ENCODE measurements around the gene RAB43.

The RAB43 gene

DNA sequence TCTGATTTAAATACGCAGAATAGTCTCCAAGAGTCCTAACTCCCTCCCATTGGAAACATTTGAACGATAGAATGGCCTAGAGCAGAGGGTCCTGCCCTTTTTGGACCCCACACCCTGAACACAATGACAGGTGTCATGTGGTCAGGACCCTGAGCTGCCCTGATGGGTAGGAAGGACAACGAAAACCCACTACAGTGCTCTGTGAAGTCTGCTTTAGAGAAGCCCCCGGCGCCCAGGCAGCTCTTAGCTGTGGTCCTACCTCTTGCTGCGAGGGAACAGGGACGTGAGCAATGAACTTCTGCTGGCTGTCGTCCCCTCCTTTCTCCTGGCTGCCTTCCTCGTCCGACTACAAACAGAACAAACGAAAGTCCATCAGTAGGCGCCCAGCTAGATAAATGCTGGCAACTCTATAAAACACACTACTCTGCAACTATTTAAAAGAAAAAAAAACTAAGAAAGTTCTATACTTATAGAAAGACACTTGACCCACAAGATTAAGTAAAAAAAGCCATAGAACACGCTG is 8.7 kb upstream of the RAB43 start:
- Mint-ChIP-seq H3K4me1 (peaks cover 15% of the 10 kb centered on the region), H3K27ac (no peak overlapping the region), H3K9me3 (no peaks in the 10 kb centered on the region), H3K36me3 (peaks cover 75% of the 10 kb centered on the region), H3K4me3 (no peak overlapping the region)
- DNase-seq (ENCODE audit: low spot score in 2 of 2), result no peak
- ATAC-seq, result no peak

DNA sequence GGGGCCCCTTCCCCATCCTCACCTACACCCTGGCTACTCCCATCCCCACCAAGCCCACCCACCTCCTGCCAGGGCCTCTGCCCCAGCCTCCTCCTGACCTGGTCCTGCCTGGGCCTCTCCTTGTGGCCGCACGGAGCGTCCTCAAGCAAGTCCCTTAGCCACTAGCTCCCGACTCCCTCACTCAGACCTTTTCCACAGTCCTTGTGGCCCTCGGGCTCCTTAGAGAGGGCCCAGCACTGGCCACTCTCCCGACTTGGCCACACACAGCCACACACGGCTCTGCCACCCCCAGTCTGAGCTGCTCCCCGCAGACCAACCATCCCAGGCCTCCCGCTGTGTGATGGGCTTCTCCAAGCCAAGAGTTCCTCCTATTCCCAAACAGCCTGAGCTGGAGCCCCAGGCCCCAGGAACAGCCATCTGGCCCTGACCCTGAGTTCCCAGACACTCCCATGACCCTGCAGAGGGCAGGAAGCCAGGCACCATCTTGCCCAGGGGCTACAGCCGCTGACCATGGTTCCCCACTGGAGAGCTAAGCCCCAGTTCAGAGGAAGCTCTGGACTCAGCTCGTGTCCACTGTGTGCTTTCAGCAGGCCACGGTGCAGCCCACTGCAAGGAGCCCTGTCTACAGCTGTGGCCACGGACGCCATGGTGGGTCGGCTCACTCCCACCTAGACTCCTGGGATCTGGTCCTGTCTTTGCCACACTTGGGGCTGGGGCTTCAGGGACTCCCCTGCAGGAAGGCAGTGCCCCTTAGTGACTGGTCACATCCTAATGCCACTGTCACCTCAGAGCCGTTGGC is 7.0 kb upstream of the RAB43 start:
- Mint-ChIP-seq H3K9me3 (no peaks in the 10 kb centered on the region), H3K4me1 (peaks cover 9% of the 10 kb centered on the region), H3K27ac (peak overlapping the region; percentile 32), H3K36me3 (peaks cover 57% of the 10 kb centered on the region), H3K4me3 (no peak overlapping the region)
- ATAC-seq, result peak; percentile 6
- DNase-seq (ENCODE audit: low spot score in 2 of 2), result no peak

DNA sequence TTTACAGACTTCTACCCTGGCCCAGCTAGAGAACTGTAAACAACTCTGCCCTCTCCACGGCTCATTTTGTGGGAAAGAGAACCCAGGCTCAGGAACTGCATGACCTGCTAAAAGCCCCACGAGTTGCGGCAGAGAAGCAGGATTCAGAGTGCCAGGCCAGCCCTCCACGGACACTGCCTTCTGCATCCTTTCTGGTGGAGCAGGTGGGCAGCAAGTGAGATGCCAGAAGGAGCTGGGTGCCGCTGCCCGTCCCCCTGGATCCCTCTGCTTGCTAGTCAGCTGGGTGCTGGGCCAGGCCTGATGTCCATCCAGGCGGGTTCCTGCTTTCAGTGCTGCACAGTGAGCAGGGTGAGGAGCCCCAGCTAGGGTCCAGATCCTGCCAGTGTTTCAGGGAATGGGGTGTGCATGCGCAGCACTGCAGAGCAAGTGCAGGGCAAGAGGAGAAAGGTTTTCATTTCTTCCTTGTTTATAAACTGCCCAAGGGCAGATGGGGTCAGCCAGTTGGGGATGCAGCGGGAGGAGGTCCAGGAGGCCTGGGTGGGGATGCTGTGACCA is 5.2 kb upstream of the RAB43 start:
- DNase-seq (ENCODE audit: low spot score in 2 of 2) (no peak), ATAC-seq (no peak)
- Mint-ChIP-seq H3K4me3 (no peak overlapping the region), H3K36me3 (peaks cover 44% of the 10 kb centered on the region), H3K27ac (peak overlapping the region; percentile 88), H3K4me1 (peaks cover 14% of the 10 kb centered on the region), H3K9me3 (no peaks in the 10 kb centered on the region)

DNA sequence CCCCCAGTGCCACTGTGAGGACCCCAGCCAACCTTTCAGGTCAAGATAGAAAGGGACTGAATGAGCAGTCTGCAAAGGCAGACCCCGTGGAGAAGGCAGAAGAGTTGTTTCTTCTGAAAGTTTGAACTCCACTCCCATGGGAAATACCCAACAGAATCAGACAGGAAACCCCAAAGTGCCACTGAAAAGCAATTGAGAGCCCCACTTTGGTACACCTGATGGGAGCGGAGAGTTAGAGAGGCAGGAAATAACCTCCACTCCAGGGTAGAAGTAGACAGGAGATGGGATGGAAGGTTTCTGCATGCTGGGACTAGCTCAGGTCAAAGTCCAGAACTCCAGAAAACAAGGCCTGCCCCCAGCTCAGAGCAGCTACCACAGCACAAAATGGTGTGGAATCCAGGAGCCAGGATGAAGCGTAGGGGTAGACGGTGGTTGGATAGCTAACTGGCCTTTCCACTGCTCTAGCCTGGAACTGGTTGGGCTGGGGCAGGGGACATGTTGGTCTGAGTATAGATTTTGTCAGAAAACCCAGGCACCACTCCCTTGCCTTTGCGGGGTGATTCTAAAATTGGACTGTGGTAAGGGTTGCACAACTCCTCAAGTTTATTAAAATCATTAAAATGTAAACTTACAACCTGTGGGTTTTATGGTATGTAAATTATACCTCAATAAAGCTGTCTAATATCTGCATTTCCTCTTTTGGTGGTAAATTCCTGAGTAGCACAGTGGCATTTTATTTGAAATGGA is 1.9 kb upstream of the RAB43 start:
- Mint-ChIP-seq H3K9me3 (no peaks in the 10 kb centered on the region), H3K36me3 (peaks cover 32% of the 10 kb centered on the region), H3K4me3 (no peak overlapping the region), H3K4me1 (peaks cover 22% of the 10 kb centered on the region), H3K27ac (peak overlapping the region; percentile 80)
- ATAC-seq (no peak), DNase-seq (ENCODE audit: low spot score in 2 of 2) (no peak)

DNA sequence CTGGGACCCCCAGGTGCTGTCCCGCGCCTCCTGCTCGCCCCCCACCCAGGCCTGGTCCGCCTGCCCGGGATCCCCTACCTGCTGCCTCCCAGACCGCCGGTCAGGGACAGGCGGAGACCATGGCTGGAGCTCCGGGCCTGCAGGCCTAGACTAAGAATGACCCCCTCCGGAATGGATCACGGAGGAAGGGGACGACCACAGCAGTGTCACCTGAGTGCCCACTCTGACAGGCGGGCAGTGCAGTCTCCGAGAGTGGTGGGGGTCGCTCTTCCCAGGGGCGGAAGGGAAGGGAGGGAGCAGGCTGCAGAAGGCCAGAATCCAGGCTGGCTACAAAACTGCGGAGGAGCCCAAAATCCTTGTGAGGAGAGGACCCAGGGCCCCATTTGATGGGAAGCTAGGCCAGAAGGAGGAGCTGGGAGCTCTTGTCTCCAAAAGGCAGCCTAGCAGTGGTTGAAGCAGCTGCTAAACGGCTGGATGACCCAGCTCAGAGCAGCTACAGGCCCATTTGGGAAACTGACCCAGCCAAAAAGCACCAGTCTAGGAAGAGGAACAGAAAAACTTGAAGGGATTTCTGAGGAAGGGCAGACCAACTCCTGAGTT is 908 bp upstream of the RAB43 start:
- DNase-seq (ENCODE audit: low spot score in 2 of 2), result no peak
- Mint-ChIP-seq H3K4me1 (peaks cover 32% of the 10 kb centered on the region), H3K9me3 (no peaks in the 10 kb centered on the region)

DNA sequence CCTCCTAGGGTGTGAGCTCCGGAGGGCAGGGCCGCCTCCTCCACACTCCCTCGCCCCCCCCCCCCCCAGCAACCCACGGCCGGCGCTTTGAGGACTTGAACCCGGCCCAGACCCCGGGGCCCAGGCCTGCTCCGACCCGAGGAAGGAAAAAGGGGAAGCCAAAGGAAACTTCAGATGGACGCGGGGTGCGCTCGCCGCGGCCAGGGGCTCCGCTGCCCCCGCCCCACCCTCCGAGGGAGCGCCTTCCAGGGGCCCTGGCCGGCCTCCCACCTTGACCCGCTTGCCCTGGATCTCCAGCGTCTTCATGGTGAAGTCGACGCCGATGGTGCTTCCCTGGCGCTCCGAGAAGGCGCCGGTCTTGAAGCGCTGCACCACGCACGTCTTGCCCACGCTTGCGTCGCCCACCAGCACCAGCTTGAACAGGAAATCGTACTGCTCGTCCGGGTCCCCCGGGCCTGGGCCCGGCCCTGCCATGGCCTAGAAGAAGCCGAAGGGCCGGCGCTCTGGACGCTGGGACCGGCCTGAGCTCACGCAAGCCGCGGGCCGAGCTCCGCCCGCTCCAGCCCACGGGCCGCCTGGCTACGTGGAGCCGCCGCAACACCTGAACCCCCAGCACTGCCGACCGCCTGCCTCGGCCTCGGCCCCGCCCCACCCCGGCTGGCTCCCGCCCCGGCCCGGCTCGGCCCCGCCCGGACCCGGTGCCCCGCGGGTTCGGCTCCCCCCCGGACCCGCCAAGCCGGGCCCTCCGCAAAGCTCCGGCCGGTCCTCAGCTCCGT is 400 bp downstream of the RAB43 start:
- no peaks in the 10 kb centered on the region for H3K9me3 Mint-ChIP-seq
- H3K27ac Mint-ChIP-seq, result peak overlapping the region; percentile 80
- peak overlapping the region; percentile 77 for H3K4me3 Mint-ChIP-seq
- peaks cover 42% of the 10 kb centered on the region for H3K4me1 Mint-ChIP-seq
- peaks cover 43% of the 10 kb centered on the region for H3K36me3 Mint-ChIP-seq
- peak; percentile 57 for ATAC-seq
- peak; percentile 35 to 82 for DNase-seq (ENCODE audit: low spot score in 2 of 2)

More for the DNA sequence above, 908 bp upstream of the RAB43 start:
- H3K36me3 Mint-ChIP-seq, result peaks cover 33% of the 10 kb centered on the region
- no peak for ATAC-seq
- H3K27ac Mint-ChIP-seq, result peak overlapping the region; percentile 80
- H3K4me3 Mint-ChIP-seq, result peak overlapping the region; percentile 77

DNA sequence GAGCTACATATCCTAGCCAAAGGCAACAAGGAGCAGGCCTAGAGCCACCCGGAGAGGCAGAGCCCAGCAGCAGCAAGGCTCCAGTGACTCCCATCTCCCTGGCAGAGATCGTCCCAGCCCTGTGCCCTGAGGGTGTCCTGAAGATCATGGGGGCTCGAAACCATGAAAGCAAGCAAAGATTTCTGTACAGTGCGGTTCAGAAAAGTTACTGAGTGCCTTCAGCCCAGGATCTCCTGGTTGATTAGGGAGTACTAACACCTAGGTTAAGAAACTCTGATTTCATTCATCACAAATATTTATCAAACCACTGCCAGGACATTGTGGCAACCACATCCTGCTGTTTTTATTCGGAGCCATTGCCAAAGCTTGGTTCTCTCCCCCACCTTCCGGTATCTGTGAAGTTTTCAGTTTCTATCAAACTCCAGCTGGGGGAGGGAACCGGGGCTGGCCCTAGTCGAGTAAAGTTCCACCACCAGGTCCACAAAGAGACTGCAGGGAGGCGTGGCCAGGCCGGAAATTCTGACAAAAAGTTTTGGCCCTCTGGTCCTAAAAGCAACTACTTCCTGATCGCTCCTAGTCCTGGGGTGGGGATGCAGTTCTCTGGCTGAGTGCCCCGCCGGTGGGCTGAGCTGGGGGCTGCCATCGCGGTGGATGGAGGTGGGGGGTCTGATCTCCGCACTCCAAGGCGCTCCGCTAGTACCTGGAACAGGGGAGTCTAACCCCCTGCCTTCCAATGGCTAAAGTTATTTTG is 1.2 kb downstream of the RAB43 start:
- Mint-ChIP-seq H3K27ac (peak overlapping the region; percentile 80), H3K4me1 (peaks cover 45% of the 10 kb centered on the region), H3K36me3 (peaks cover 51% of the 10 kb centered on the region), H3K4me3 (peak overlapping the region; percentile 77), H3K9me3 (no peaks in the 10 kb centered on the region)
- DNase-seq (ENCODE audit: low spot score in 2 of 2) (peak; percentile 65 to 93), ATAC-seq (peak; percentile 85)

DNA sequence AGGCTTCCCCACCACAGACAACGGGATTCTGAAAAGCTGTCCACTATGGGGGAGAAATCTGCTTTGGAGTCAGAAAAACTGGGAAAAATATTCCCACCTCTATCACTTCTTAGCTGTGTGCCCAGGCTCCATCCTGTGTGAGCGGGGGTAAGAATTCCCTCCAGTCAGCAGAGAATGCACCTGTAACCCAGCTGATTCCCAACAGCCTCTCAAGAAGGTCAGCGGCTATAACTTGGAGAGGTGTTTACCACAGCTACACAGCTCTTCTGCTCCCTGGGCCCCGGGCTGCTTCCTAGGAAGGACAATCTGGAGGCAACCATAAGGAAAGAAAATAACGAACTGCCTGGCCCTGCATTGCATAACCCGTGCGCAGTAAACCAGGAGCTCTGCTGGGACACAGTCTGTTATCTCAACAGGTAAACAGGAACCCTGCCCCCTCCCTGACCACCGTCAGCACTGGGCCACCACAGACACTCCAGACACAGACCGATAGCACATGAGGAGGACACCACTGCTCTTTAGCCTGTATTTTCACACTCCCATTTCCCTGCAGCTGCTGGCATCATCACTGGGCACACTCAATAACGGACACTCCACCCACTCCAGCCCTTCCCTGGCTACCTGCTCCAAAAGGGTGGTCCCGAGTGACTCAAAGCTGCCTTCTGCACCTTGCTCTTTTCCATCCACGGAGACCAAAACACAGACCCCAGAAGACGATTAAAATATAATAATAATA is 2.1 kb downstream of the RAB43 start:
- no peak for DNase-seq (ENCODE audit: low spot score in 2 of 2)

DNA sequence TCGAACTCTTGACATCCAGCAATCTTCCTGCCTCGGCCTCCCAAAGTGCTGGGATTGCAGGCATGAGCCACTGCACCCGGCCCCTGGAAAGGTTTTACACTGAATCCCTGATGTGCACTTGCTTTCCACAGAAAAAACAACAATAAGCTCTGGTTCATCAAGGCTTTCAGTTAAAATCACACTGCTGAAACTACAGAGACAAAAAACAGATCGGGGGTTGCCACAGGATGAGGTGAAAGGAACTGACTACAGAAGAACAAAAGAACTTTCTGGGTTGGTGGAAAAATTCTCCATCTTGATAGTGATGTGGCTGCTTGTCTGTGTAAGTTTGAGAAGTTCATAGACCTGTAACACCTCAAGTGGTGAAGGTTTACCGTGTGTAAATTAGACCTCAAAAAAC is 2.9 kb downstream of the RAB43 start:
- Mint-ChIP-seq H3K9me3 (no peaks in the 10 kb centered on the region), H3K27ac (peak overlapping the region; percentile 80), H3K4me3 (peak overlapping the region; percentile 77), H3K36me3 (peaks cover 68% of the 10 kb centered on the region), H3K4me1 (peaks cover 56% of the 10 kb centered on the region)
- DNase-seq (ENCODE audit: low spot score in 2 of 2) (no peak), ATAC-seq (no peak)

More for the DNA sequence above, 2.1 kb downstream of the RAB43 start:
- Mint-ChIP-seq H3K4me1 (peaks cover 51% of the 10 kb centered on the region), H3K9me3 (no peaks in the 10 kb centered on the region), H3K27ac (peak overlapping the region; percentile 80), H3K4me3 (peak overlapping the region; percentile 77), H3K36me3 (peaks cover 60% of the 10 kb centered on the region)
- no peak for ATAC-seq

DNA sequence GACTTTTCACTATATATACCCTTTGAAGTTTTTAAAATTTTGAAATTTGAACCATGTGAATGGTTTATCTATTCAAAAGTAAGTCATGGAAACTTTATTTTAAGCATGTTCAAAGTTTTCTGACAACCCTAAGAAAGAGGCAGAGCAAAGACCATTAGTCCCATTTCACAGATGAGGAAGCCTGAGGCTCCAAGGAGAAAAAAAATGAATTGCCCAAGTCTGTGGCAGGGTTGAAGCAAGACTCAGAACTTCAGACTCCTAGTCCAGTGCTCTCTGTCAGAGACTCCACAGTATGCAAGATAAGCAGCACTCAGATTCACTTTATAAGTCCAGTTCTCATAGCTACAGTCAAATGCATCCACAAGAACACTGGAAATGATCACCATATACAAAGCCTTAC is 4.5 kb downstream of the RAB43 start:
- Mint-ChIP-seq H3K36me3 (peaks cover 83% of the 10 kb centered on the region), H3K27ac (peak overlapping the region; percentile 78), H3K4me1 (peaks cover 42% of the 10 kb centered on the region), H3K4me3 (no peak overlapping the region), H3K9me3 (no peaks in the 10 kb centered on the region)
- ATAC-seq (no peak), DNase-seq (ENCODE audit: low spot score in 2 of 2) (no peak)

DNA sequence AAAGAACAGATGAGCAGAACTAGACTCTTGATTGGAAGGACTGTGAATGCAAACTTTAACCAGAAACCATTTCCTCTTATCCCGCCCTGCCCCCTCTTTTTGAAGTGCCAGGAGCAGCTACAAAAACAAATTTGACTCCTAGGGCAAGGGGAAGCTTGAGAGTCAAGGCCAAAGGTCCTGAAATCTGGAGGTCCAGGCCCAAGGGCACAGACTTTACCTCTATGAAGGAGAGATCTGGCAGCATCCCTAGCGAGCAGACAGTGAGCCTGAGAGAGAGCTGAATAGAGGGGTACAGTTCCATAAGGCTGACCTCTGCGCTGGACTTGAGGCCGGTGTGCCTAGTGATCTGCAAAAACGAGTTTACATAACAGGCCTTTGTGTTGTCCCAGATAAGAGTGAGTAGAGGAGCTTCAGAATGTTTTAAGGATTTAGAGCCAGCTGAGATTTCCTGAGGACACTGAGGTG is 5.1 kb downstream of the RAB43 start:
- H3K36me3 Mint-ChIP-seq, result peaks cover 83% of the 10 kb centered on the region
- no peaks in the 10 kb centered on the region for H3K9me3 Mint-ChIP-seq
- DNase-seq (ENCODE audit: low spot score in 2 of 2) (no peak), ATAC-seq (no peak)
- peaks cover 42% of the 10 kb centered on the region for H3K4me1 Mint-ChIP-seq
- H3K4me3 Mint-ChIP-seq, result peak overlapping the region; percentile 32
- H3K27ac Mint-ChIP-seq, result peak overlapping the region; percentile 78

DNA sequence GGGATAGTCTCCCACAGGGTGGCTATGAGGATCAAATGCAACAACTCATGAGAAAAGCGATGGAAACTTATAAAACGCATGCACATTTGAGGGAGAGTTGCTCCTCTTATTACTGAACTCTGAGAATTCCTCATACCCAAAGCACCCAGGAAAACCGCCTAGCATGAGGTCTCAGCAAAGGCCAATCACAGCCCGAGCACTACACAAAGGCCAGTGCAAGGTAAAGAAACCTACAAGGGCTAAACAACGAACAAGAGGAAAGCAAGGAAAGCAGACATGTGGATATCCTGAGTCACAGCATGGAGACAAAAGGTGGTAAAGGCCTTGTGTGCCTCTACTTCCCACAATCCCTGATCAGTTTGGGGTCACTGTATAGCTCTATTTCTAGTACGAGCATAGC is 7.1 kb downstream of the RAB43 start:
- Mint-ChIP-seq H3K4me1 (peaks cover 42% of the 10 kb centered on the region), H3K27ac (peak overlapping the region; percentile 65), H3K9me3 (no peaks in the 10 kb centered on the region), H3K4me3 (no peak overlapping the region), H3K36me3 (peaks cover 93% of the 10 kb centered on the region)
- DNase-seq (ENCODE audit: low spot score in 2 of 2) (no peak), ATAC-seq (no peak)

DNA sequence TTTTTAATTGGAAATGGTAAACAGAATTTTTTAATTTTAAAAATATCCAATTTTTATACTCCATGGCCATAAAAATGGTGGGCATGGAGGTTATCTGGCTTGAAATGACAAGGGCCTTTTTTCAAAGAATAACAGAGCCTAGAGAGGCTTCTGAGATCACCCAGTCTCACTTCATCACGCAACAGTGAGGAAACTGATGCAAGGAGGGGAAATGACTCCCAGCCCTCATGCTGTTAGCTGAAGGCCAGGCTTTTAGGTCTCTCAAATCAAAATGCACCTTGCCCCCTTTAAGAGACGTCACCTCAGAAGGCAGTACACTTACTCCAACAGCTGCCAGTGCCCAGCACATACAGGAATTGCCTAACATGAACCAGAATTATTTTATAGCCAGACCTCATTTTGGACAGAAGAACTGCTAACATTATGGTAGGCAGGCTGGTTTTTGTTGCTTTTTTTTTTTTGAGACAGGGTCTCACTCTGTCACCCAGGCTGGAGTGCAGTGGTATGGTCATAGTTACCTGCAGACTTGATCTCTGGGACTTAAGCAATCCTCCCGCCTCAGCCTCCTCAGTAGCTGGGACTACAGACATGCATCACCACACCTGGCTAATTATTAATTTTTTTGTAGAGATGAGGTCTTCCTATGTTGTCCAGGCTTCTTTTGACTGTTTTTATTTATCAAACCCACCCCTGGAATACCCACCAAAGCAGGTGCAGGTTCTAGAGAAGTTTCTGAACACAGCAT is 9.1 kb downstream of the RAB43 start:
- peaks cover 91% of the 10 kb centered on the region for H3K36me3 Mint-ChIP-seq
- no peaks in the 10 kb centered on the region for H3K9me3 Mint-ChIP-seq
- peaks cover 32% of the 10 kb centered on the region for H3K4me1 Mint-ChIP-seq
- no peak for DNase-seq (ENCODE audit: low spot score in 2 of 2)
- peak overlapping the region; percentile 40 for H3K27ac Mint-ChIP-seq
- peak; percentile 67 for ATAC-seq
- no peak overlapping the region for H3K4me3 Mint-ChIP-seq

Measured in stimulated activated effector memory CD8-positive, alpha-beta T cell treated with anti-CD3 and anti-CD28 coated beads, Interleukin-12 subunit alpha, Interleukin-12 subunit beta, amount 100 ng/mL, for 72 hours (primary cell).